PC-3 (cell line): Measurements from ENCODE around the gene COQ10A.

Experiments
- EZH2phosphoT487 ChIP-seq: fragments of 300-600 bp; sonication (generic); IDR thresholded peaks from 2 replicates; pipeline ENCODE4 v1.6.1; 2018; ENCODE audit warnings: mild to moderate bottlenecking, antibody characterized with exemption, low read length, borderline replicate concordance
- TF ChIP-seq, protein P1 (sequence below): fragments of 300-600 bp; sonication (generic); conservative IDR thresholded peaks from 2 replicates; pipeline ENCODE4 v1.5.1; 2017; ENCODE audit warnings: antibody characterized with exemption, low read depth, mild to moderate bottlenecking, low read length

DNA sequence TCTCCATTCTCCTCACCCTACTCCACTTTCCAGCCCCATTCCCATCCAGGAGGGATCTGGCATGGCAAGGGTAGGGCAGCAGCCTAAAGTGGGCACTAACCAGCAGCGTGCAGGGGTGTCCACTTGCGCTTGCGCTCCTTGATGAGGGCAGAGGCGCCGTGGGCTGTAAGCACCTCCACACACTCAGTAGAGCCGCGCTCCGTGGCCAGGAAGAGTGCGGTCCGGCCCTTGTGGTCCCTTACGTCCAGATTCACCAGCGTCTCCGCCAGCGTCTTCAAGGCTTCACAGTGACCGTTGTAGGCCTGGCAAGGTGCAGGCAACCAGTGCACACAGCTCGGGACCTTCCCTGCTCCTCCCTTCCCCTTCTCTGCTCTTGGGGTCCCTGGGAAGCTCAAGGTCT, 18.8 kb upstream of the COQ10A start:
- TF ChIP-seq, protein P1, sequence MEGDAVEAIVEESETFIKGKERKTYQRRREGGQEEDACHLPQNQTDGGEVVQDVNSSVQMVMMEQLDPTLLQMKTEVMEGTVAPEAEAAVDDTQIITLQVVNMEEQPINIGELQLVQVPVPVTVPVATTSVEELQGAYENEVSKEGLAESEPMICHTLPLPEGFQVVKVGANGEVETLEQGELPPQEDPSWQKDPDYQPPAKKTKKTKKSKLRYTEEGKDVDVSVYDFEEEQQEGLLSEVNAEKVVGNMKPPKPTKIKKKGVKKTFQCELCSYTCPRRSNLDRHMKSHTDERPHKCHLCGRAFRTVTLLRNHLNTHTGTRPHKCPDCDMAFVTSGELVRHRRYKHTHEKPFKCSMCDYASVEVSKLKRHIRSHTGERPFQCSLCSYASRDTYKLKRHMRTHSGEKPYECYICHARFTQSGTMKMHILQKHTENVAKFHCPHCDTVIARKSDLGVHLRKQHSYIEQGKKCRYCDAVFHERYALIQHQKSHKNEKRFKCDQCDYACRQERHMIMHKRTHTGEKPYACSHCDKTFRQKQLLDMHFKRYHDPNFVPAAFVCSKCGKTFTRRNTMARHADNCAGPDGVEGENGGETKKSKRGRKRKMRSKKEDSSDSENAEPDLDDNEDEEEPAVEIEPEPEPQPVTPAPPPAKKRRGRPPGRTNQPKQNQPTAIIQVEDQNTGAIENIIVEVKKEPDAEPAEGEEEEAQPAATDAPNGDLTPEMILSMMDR: no peak
- TF ChIP-seq EZH2phosphoT487: no peak
